NK-92 (cell line): ENCODE data around the gene GCDH.
"Not testable (repeated sequence)": the region's sequence is repeated elsewhere in the genome, so short reads cannot be mapped to it uniquely, and the experiment has no call there.

Experiments used
- DNase-seq: peaks from one replicate; lab custom pipeline; 2025; ENCODE audit not compliant: unreplicated experiment; lab: John Stamatoyannopoulos, UW

GCDH gene

DNA sequence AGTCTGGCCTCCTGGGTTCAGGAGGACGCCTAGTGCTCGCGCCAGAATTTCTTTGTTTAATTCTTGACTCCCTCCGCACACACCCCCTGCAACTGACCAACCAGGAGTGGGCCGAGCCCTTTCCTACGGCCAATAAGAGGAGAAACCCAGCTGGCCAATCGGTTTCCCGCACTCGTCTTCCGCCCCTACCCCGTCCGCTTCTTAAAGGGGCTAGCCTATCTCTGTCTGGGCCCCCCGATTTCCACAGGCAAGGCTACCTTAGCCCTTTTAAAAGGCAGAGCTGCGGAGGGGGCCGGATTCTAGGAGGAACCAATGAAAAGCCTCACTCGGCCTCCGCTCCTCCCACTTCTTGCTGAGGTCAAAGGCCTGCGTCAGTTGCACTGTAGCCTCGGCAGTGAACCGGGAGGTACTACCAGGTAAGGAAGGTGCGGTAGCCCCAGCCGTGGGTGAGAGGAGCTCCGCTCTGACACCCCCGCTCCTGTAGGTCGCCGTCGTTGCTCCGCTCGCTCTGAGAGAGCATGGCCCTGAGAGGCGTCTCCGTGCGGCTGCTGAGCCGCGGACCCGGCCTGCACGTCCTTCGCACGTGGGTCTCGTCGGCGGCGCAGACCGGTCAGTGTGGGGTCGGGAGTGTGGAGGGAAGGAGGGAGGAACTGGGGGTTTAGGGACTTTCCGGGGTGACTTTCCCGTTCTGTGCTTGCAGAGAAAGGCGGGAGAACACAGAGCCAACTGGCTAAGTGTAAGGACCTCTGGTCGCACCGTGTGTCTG lies at the start of gene GCDH:
Gene GCDH (plus strand): TSS at position 374 of the 766 bp plus-strand sequence. CDS start 145 bp downstream, at position 519.
- DNase-seq = peak; percentile 87

DNA sequence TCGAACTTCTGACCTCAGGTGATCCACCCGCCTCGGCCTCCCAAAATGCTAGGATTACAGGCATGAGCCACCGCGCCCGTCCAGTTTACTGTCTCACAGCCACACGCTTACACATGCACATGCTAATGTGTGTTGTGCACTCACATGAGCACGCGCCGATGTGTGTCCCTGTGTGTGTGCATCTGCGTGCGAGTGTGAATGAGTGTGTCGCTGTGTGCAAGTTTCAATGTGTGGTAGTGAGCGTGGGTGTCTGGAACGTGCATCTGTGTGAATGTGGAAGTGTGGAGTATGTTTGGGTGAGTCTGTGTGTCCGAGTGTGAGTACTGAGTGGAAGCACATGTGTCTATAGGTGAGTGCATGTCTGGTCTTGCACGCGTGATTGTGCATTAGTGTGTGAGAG lies 48.4 kb upstream of the GCDH start:
- DNase-seq = no peak

GRCh38 chr19:12843328-12843727 lies 47.6 kb upstream of the GCDH start:
- DNase-seq = no peak

GRCh38 chr19:12843999-12844732 lies 46.8 kb upstream of the GCDH start:
- DNase-seq = no peak

- DNase-seq = not testable (repeated sequence)
Observed at GRCh38 chr19:12846613-12847012, 44.3 kb upstream of the GCDH start.

DNA sequence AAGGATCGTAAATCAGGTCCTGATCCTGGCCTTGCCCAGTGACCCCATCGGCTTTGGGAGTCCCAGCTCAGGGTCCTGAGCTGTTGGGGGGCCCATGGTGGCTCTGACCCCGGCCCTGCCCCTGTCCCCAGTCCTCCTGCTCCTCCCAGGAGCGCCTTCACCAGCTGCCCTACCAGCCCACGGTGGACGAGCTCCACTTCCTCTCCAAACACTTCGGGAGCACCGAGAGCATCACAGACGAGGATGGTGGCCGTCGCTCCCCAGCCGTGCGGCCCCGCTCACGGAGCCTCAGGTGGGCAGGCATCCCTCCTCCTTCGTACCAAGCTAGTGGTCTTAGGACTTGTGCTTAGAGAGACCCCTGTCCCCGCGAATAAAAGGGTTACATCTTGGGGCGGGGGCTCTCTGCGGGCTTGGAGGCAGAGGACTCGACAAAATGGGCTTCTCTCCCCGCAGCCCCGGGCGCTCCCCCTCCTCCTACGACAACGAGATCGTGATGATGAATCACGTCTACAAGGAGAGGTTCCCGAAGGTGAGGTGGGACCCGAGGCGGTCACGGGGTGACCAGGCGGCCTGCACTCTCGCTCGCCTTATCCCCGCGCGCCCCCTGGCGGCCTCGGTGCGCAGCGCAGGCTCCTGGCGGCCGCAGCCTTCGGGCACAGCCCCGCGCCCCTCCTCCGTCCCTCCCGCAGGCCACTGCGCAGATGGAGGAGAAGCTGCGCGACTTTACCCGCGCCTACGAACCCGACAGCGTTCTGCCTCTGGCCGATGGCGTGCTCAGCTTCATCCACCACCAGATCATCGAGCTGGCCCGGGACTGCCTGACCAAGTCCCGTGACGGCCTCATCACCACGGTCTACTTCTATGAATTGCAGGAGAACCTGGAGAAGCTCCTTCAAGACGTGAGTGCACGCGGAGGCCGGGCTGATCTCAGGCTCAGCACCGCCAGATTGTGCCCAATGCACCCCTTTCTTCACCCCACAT lies 43.5 kb upstream of the GCDH start:
- DNase-seq = no peak

- no peak for DNase-seq
Observed at GRCh38 chr19:12856653-12857052, 34.3 kb upstream of the GCDH start.

GRCh38 chr19:12858041-12858928 lies 32.7 kb upstream of the GCDH start:
- no peak for DNase-seq

DNA sequence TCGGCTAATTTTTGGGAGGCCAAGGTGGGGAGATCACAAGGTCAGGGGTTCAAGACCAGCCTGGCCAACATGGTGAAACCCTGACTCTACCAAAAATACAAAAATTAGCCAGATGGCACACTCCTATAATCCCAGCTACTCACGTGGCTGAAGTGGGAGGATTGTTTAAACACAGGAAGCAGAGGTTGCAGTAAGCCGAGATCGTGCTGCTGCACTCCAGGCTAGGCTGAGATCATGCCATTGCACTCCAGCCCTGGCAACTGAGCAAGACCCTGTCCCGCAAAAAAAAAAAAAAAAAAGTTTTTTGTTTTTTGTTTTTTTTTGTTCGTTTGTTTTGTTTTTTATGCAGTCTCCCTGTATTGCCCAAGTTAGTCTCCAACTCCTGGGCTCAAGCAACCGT lies 31.4 kb upstream of the GCDH start:
- no peak for DNase-seq

DNA sequence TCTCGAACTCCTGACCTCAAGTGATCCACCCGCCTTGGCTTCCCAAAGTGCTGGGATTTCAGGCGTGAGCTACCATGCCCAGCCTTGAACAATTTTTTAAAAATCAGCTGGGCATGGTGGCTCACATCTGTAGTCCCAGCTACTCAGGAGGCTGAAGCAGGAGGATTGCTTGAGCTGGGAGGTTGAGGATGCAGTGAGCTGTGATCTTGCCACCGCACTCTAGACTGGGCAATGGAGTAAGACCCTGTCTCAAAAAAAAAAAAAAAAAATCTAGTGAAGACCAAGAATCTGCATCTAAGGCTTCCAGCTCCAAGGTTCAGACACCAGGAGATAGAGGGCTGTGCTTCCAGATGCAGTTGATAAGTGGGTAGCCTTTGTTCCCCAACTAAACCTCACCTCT lies 26.8 kb upstream of the GCDH start:
- DNase-seq = no peak

- no peak for DNase-seq
Observed at GRCh38 chr19:12864721-12865715, 25.9 kb upstream of the GCDH start.

DNA sequence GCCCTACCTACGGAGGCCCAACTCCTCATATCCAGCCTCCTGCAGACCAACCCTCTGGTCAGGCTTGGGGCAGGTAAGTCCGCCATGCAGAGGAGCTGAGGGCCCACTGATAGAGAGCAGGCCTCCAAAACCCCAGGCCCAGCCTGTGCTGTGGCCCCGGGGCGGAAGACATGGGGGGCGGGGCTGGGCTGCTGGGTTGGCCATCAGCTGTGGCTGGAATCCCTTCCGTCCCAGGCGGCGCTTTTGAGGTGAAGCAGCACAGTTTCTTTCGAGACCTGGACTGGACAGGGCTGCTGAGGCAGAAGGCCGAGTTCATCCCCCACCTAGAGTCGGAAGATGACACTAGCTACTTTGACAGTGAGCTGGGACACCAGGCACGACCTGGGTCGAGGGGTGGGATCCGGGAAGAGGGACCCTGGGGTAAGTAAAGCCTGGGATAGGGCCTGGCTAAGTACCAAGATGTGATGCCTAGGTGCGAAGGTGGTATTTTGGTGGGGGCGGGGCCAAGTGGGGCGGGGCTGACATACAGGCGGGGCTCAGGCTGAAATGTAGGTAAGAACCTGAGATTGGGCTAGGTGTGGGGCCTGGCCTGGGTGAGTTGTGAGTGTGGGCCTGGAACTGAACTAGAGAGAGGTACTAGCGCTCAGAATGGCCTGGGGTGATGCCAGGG lies 25.1 kb upstream of the GCDH start:
- DNase-seq = no peak

- DNase-seq = no peak
Observed at GRCh38 chr19:12866416-12867119, 24.4 kb upstream of the GCDH start.

- DNase-seq = no peak
Observed at GRCh38 chr19:12867120-12868099, 23.6 kb upstream of the GCDH start.

GRCh38 chr19:12868540-12869112 lies 22.3 kb upstream of the GCDH start:
- no peak for DNase-seq

DNA sequence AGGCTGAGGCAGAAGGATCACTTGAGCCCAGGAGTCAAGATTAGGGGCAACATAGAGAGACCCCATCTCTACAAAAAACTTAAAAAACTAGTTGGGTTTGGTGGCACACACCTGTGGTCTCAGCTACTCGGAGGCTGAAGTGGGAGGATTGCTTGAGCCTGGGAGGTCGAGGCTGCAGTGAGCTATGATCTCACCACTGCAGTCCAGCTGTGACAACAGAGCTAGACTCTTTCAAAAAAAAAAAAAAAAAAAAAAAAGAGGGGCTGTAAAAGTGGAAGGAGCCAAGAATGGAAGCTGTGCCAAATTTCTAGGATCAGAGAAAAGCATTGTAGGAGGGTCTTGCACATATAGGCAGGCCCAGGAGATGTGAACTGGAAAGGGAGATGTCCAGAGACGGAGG lies 19.3 kb upstream of the GCDH start:
- DNase-seq = no peak
